ENCODE measurements around the gene CCDC7.
"Not testable (repeated sequence)": the region's sequence is repeated elsewhere in the genome, so short reads cannot be mapped to it uniquely, and the experiment has no call there.

CCDC7 gene

DNA sequence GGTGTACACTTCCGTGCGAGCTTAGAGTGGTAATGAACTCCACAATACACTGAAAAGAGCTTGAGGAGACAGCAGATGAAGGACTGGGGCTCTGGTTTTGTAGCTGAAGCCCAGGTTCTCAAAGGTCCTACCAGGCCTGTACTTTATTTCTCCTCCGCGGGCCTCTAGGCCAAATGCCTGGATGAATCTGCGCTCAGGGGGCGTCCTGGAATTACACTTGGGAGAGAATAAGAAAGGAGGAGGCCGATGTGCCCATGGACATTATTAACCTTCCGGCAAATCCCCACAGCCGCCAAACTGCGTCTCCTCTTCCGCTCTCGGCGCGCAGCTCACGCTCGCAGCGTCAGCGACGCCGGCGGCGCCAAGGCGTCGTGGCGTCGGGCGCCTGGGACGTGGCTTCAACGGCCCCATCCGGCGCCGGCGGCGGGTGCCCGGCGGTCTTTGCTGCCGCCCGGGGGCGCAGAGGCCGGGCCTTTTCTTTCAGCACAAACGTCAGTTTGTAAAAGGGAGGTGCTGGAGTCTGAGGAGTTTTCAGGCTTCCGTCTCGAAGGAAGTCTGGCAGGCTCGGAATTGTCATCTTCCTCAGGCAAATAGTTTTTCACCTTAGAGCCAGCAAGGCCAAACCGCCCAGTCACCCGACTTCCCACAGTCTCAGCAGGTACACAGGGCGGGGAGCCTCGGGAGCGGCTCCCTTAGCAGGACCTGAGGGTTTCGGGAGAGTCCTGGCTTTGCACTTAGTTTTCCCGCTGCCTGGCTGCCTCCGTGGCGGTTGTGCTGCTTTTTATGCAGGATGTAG is at the start of gene CCDC7:
TSS of gene CCDC7 (plus strand) at position 401 of the 796 bp plus-strand sequence. CDS start 5,503 bp downstream, outside the sequence.
- DNase-seq, result peak; percentile 94

DNA sequence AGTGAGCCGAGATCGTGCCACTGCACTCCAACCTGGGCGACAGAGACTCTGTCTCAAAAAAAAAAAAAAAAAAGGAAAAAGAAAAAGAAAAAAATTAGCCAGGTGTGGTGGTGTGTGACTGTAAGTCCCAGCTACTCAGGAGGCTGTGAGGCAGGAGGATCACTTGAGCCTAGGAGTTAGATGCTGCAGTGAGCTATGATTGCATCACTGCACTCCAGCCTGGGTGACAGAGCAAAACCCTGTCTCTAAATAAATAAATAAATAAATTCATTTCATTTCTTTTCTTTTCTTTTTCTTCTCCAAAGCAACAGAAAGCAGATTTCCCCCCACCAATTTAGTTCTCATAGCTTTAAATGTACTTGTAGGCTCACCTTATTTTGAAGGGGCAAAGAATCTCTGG is 48.8 kb upstream of the CCDC7 start:
- not testable (repeated sequence) for DNase-seq

DNA sequence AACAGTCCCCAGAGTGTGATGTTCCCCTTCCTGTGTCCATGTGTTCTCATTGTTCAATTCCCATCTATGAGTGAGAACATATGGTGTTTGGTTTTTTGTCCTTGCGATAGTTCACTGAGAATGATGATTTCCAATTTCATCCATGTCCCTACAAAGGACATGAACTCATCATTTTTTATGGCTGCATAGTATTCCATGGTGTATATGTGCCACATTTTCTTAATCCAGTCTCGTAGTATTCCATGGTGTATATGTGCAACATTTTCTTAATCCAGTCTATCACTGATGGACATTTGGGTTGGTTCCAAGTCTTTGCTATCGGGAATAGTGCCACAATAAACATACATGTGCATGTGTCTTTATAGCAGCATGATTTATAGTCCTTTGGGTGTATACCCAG is 46.2 kb upstream of the CCDC7 start:
- not testable (repeated sequence) for DNase-seq

DNA sequence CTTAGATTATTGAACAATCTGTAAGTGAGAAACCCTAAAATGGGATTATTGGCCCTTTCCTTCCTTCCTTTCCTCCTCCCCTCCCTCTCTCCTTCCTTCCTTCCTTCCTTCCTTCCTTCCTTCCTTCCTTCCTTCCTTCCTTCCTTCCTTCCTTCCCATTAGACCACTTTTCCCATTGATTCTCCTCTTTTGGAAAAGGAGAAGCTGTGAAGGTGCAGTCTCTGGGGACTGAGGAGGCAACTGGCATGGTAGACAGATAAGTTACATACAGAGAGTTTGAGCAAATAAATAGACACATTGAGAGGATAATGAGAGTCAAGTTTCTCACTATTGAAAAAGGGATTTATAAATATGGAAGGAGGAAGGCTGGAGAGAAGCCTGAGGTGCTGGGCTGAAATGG is 45.0 kb upstream of the CCDC7 start:
- DNase-seq, result no peak

DNA sequence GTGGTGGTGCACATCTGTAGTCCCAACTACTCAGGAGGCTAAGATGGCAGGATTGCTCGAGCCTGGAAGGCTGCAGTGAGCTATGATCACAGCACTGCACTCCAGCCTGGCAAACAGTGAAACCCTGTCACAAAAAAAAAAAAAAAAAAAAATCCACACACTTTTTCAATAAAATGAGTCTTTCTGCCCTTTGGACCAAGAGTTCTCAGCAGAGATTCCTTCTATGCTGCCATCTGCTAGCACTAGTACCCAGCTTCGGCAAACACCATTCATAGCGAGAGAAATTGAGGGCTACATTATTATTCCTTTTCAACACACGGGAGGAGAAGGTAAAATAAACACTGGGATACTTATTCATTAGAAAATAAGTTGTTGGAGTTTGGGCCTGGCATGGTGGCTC is 43.4 kb upstream of the CCDC7 start:
- DNase-seq, result no peak

DNA sequence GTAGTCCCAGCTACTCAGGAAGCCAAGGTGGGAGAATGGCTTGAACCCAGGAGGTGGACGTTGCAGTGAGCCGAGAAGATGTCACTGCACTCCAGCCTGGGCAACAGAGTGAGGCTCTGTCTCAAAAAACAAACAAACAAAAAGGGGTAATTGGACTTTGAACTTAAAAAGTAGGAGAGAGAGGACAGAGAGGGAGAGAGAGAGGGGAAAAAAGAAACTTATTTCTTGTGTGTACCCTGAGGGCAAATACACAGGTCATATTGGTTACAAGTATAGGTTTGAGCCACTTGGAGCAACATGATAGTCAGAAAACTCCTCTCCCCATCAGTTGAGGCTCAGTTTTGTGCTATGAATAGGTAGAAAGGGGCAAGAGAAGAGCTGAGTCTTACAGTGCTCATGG is 42.8 kb upstream of the CCDC7 start:
- no peak for DNase-seq

DNA sequence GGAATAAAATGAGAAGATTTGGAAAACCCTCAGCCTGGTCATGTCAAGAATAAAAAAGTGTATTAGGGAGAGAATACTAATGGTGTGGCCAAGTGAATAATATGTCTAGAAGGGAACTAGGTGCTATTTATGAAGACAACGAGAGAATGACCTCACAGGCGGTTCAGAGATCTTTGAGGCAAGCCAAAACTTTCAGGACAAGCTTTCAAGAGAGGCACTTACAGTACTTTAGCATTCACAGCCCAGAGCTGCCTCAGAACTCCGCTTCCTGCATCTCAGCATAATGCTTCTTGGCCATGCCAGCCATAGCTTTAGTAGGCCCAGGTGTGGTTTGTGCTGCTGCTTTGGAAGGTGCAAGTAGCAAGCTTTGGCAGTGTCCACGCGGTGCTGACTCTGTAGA is 37.2 kb upstream of the CCDC7 start:
- DNase-seq, result no peak

DNA sequence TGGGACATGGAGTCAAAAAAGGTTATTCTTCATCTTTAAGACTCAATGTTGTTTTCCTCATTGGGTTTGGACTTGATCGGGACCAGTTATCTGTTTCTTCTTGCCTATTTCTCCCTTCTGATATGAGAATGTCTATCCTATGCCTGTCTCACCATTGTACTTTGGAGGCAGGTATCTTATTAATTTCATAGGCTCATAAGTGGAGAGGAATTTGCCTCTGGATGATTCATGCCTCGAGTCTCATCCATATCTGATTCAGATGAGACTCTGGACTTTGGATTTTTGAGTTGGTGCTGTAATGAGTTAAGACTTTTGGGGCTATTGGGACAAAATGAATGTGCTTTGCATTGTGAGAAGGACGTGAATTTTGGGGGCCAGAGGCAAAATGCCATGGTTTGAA is 36.2 kb upstream of the CCDC7 start:
- no peak for DNase-seq

DNA sequence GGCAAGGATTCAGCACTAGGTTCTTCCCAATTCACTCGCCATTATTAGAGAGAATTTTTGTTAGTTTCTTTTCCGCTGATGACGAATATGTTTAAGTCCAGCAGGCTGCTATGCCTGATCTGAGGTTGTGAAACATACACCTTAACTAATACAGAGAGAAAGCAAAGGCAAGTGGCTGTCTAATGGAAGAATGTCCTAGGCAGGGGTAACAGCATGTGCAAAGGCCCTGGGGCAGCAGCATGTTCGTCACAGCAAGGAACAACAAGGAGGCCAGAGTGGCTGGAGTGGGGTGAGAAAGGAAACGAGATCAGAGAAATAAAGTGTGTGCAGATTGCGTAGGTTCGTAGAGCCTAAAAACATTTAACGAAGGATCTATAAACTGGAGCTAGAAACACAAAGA is 35.4 kb upstream of the CCDC7 start:
- no peak for DNase-seq

DNA sequence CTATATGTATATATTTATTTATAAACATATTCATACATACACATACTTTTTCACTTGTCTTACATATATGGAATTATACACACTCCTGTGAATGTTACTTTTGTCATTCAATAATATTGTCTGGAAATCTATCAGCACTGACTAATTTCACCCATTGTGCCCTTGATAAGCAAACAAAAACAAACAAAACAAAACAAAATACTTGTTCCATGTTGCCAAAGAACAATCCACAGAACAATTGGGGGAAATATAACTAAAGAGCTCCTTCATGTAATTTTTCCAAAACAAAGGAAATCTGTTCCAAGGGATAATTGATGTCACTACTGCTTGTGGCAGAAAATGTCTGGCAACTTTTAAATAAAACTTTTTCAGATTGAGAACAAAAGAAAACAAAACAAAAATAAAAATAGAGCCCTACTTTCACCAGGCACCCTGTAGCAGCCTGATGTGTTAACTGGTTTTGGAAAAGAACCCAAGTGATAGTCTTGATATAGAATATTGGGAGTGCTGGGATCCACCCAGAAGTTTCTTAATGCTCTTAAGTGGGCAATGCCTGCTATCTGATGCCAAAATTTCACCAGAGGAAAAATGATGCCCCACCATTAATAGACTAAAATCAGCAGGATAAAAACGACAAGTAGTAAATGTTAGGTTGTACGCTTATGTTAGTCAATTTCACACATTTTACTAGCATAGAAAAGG is 34.0 kb upstream of the CCDC7 start:
- peak; percentile 24 for DNase-seq

DNA sequence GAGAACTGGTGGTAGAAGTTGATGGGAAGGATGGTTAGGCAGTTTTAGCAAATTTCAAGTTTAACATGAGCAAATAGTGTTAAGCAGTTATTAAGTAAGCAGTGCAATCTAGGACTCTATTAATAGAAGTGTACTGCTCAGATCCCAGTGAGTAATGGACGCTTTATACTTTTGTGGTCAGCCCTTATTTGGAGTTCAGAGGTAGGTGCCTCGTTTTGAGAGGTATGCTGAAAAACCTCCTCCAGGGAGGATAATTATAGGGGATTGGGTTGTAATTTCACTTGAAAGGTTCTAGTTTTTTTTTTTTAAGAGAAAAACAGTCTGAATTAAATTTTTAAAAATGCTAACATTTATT is 33.5 kb upstream of the CCDC7 start:
- no peak for DNase-seq

DNA sequence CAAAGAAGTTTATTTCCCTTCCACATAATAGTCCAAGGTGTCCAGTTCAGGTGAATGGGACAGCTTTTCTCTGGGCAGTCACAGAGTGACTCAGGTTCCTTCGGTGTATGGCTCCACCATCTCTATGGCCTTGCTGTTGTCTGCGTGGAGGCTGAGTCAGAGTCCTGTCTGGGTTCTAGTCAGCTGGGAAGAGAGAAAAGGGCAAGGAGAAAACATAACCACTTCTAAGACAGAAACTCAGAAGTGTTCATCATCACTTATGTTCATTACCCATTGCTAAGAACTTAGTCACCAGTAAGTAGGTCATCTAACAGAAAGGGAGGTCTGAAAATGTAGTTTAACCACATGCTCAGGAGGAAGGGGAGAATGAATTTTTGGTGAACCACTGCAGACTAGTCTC is 32.4 kb upstream of the CCDC7 start:
- DNase-seq, result no peak

DNA sequence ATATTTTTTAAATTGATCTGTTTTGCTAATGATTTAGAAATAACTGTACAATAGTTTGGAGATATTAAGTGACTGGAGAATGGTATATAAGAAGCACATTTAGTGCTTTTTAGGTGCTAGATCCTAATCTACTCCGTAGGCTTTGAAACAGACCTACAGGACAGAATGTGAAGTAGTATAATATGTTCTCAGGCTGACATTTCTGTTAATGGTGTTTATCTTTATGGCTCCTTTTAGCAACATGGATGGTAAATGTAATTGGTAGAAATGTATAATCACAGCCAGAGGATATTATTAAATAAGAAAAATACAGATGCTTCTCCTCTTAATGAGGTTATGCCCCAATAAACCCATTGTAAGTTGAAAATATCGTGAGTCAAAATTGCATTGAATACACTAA is 30.6 kb upstream of the CCDC7 start:
- no peak for DNase-seq

DNA sequence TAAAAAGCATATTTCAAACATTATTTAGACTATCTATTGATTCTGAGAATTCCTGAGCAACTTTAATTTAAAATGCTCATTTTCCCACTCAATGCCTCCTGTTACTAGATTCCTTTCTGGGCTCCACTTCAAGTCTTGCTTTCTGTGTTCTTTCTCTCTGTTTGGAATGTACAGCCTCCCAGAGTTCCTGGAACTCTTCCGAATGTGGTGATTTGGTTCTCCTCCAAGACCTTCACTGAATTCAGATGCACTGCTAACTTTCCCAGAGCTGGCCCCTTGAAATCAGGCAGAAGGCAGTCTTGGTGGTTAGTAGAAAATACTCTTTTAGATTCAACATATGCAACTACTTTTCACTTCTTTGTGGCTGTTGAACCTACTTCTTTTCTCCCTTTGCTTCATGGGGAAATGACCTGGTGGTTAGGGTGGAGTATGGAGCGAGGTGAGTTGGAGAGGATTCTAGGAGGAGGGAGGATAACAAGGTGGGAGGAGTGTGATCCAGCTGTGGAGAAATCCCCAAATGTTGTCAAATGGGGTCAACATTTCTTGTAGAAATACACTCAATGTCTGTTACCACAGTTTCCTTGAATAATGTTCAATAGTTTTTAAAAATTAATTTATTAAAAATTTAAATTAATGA is 27.9 kb upstream of the CCDC7 start:
- DNase-seq, result peak; percentile 91

DNA sequence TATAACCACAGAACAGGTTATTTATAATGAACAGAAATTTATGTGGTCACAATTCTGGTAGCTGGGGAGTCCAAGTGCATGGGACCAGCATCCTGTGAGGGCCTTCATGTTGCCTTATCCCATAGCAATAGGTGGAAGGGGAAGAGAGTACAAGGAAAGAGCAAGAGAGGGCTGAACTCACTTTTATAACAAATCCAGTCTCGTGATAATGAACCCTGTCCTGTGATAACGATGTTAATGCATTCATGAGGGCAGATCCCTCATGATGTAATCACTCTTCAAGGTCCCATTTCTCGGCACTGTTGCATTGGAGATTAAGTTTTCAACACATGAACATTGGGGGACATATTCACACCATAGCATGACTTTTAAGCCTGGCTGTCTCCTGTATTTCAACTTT is 27.4 kb upstream of the CCDC7 start:
- no peak for DNase-seq

DNA sequence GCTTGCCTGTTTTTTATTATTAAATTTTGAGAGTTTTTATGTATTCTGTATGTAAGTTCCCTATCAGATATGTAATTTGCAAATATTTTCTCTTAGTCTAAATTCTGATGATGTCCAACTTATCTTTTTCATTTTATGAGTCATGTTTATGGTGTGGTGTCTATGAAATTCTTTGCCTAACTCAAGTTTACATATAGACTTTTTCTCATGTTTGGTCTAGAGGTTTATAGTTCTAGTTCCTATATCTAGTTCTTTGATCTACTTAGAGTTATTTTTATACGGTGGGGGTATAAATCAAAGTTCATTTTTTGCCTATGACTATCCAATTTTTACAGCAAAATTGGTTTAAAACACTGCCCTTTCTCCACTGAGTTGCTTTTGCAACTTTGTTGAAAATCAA is 26.3 kb upstream of the CCDC7 start:
- no peak for DNase-seq

DNA sequence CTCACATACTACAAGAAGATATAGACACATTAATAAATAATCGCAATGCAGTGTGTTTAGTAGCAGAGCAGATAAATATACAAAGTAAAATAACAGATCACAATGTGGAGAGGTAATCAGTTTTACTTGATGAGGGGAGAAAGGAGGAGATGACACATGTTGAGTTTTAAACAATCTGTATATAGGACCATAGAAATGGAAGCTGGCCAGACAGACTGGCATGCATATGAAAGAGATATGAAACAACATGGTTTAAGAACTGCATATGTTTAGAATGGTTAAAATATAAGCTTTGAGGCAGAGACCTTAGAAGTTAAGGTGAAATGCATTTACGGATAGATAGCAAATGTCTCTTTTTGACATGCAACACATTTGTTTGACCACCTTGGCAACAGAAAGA is 19.8 kb upstream of the CCDC7 start:
- no peak for DNase-seq

DNA sequence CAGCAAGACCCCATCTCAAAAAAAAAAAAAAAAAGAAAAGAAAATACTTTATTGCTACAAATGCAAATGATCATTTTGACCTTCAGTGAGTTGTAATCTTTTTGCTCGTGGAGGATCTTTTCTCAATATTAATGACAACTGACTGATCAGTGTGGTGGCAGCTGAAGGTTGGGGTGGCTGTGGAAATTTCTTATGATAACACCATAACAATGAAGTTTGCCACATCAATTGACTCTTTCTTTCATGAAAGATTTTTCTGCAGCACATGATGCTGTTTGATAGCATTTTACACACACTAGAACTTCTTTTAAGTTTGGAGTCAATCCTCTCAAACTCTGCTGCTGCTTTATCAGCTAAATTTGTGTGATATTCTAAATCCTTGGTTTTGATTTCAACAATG is 12.4 kb upstream of the CCDC7 start:
- no peak for DNase-seq

DNA sequence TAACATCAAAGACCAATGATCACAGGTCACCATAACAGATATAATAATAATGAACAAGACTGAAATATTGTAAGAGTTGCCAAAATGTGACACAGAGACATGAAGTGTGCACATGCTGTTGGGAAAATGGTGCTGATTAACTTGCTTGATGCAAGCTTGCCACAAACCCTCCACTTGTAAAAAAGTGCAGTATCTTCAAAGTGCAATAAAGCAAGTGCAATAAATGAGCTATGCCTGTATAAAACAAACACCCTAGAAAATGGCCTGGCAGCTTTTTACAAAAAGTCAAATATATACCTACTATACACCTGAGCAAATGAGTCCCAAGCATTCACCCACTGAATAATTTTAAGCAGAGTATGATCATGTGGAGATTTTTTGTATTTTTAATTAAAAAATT is 9.7 kb upstream of the CCDC7 start:
- no peak for DNase-seq

DNA sequence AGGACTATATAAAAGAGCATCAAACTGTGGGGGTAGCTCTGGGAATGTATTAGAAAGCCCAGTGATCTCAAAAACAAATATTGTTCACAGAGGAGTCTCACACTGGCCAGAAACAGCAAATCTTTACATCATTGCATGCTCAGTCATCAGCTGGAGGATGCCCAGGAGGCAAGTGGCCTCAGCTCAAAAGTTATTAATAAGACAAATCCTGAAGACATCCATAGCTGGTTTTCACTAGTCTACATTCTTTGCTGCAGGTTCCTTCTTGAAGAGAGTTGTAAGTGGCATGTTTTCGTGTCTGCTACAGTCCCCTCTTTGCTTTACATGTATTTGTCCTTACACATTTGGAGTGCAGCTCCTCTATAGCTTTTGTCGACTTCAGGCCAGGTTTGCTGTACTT is 8.6 kb upstream of the CCDC7 start:
- no peak for DNase-seq

DNA sequence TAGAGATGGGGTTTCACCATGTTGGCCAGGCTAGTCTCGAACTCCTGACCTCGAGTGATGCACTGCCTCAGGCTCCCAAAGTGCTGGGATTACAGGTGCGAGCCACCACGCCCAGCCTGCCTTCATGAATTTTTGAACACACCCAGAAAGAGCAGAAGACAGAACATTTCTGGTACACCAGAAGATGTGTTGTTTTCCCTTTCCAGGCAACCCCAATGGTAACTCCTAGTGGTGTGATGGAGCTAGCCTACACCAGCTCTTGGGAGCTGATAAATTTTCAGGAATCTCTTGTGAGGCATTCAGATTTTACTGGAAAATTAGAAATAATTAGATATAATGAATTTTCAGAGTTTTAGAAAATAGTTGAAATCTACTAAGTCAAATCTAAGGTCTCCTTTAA is 904 bp upstream of the CCDC7 start:
- no peak for DNase-seq

DNA sequence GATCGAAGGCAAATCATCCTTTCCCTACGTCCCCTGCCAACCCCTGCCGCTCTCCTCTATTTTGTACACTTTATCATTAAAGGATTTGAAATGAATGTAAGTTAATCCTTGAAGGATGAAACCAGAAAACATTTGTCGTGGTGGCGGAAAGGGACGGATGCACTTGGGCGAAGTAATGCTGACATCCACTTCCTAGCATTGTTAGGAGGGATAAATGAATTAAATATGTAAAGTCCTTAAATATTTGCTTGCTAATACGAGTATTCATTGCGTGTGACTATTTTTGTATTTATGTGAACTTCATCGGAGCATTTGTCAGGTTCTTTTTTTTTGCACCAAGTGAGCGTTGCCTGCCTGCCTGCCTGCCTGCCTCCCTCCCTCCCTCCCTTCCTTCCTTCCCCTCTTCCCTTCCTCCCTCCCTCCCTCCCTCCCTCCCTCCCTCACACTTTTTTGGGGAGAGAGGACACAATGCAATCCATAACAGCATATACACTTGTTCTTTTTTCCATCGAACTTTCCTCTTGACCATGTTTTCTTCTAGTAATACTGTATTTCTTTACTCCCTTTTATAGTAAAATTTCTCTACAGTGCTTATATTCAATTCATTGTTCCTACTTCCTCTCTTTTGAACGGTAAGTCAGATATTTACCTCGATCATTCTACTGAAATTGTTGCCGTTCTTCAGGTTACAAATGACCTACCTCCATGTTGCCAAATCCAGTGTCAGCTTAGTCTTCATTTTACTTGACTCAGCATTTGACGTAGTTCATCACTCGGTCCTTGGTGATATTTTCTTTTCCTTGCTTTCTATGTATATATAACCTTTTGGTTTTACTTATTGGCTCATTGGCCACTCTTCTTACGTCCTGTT is 831 bp downstream of the CCDC7 start:
- DNase-seq, result no peak

DNA sequence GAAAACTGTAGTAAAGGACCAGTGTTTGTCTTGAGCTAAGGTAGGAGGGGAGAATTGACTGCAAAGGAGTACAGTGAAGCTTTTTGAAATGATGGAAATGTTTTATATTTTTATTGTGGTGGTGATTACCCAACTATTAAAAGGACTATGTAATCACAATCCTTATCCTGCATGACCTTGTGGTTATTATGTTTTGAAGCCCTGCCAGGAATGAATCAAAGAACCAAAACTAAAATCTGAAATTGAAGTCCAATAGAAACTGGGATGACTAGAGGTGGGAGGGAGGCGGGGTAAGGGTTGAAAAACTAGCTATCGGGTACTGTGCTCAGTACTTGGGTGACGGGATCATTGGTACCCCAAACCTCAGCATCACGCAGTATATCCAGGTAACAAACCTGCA is 8.2 kb downstream of the CCDC7 start:
- no peak for DNase-seq
